Measurements from ENCODE around the gene RBFOX2. TPM values are rescaled to one million over a fixed set of nuclear protein-coding genes. Genes with fewer than 3 reads are reported as not detected.

The RBFOX2 gene
- total and polyA plus RNA-seq, 2 of the 8 experiments (the other 6 are each of a cell fraction or from before 2014, with no cell fraction given), result 121 to 122 TPM

DNA sequence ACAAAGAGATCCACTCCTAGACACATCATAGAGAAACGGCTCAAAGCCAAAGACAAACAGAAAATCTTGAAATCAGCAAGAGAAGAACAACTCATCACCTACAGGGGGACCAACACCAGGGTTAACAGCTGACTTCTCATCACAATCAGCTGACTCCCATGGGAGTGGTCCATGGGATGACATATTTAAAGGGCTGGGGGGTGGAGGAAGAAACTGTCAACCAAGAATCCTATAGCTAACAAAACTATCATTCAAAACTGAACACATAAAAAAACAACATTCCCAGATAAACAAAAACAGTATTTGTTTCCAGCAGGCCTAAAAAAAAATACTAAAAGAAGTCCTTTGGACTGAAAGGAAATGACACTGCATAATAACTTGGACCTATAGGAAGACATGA is 224.2 kb downstream of the RBFOX2 start:
- no peak overlapping the region for H2BK120ac ChIP-seq (replicated peaks; ENCODE audit: low read depth, low read length)
- H3K4me2 ChIP-seq (ENCODE audit: insufficient read depth in 1 of 2, low read depth in 2 of 2, low read length in 2 of 2), result no peak overlapping the region
- DNase-seq (ENCODE audit: low read depth in 1 of 2, low spot score in 2 of 2) (no peak), FAIRE-seq (no peak)
- no peak overlapping the region for H3K4me3 ChIP-seq (ENCODE audit: extremely low read depth in 1 of 4, insufficient read depth in 2 of 4, low read depth in 3 of 4, low read length in 4 of 4)
- H4K8ac ChIP-seq (ENCODE audit: extremely low read depth, insufficient read depth, low read length), result no peak overlapping the region
- no peak overlapping the region for H3K27ac ChIP-seq (ENCODE audit: low read depth, low read length)
- no peak overlapping the region for H3K18ac ChIP-seq (ENCODE audit: extremely low read depth, low read length)
- no peak overlapping the region for H4K5ac ChIP-seq (ENCODE audit: insufficient read length, low read depth, low read length)
- 84% methylated on average over 1 of the region's 1 CpG; no CpG with 5 or more reads in 1 of the 2 experiments for WGBS, 2 experiments (ENCODE audit: extremely low coverage in 1 of 2, insufficient coverage in 1 of 2, insufficient read length in 1 of 2, insufficient replicate concordance in 2 of 2, low coverage in 1 of 2, low lambda C conversion rate in 2 of 2, missing lambda C conversion rate in 1 of 2)
- no peaks in the 10 kb centered on the region for H3K23me2 ChIP-seq (ENCODE audit: low read depth, low read length)
- H3K4me1 ChIP-seq (replicated peaks in 1 of 4; ENCODE audit: control insufficient read depth in 3 of 4, insufficient read depth in 4 of 4, low read length in 3 of 4), result no peaks in the 10 kb centered on the region
- H2AK5ac ChIP-seq (ENCODE audit: low read depth, low read length), result no peak overlapping the region
- H3K36me3 ChIP-seq (ENCODE audit: control insufficient read depth in 2 of 4, insufficient read depth in 4 of 4, low read length in 3 of 4), result peaks cover 0 to 20% (median 8%) of the 10 kb centered on the region in 4 experiments; a peak in 6 of 8 replicates
- H4K20me1 ChIP-seq (replicated peaks in 1 of 2; ENCODE audit: control insufficient read depth in 1 of 2, insufficient read depth in 2 of 2, low read length in 2 of 2), result peaks cover 0 to 2% of the 10 kb centered on the region in 2 experiments
- no peak overlapping the region for H3K4ac ChIP-seq (replicated peaks; ENCODE audit: insufficient read length, low read depth, low read length)
- no peak overlapping the region for H2BK5ac ChIP-seq (ENCODE audit: low read depth, low read length)
- H3K14ac ChIP-seq (ENCODE audit: insufficient read length), result no peak overlapping the region
- POLR2A ChIA-PET (ENCODE audit: partially characterized antibody), result no interaction called here
- no peak overlapping the region for H4K91ac ChIP-seq (replicated peaks; ENCODE audit: insufficient read length, low read length)
- H3K79me1 ChIP-seq (ENCODE audit: low read depth, low read length), result peaks cover 3% of the 10 kb centered on the region; the same call in 1 of the 2 replicates
- no peak overlapping the region for H2AFZ ChIP-seq (ENCODE audit: low read length)
- CTCF ChIA-PET (ENCODE audit: partially characterized antibody), result interaction anchor here (1.1 to 1.5 kb wide), 2 partner anchors 11 to 50 kb away, joined by 3 read pairs; no protein-coding TSS in a partner anchor
- no peak overlapping the region for H3K56ac ChIP-seq (replicated peaks; ENCODE audit: insufficient read length, low read depth, low read length)
- H3K9ac ChIP-seq (replicated peaks in 1 of 4; ENCODE audit: extremely low read depth in 1 of 4, low read depth in 3 of 4, low read length in 3 of 4), result no peak overlapping the region
- H3K9me3 ChIP-seq (ENCODE audit: insufficient read depth in 2 of 2, low read depth in 1 of 2, low read length in 1 of 2), result no peaks in the 10 kb centered on the region
- H2BK15ac ChIP-seq (ENCODE audit: low read length), result no peak overlapping the region
- no peaks in the 10 kb centered on the region for H3K27me3 ChIP-seq (replicated peaks in 1 of 4; ENCODE audit: control insufficient read depth in 3 of 4, extremely low read depth in 1 of 4, insufficient read depth in 3 of 4, low read length in 3 of 4)
- no peak overlapping the region for H2BK20ac ChIP-seq (ENCODE audit: low read length)
- H3K23ac ChIP-seq (ENCODE audit: insufficient read length), result no peak overlapping the region
- peaks cover 7 to 26% of the 10 kb centered on the region in 2 experiments; a peak in 3 of 4 replicates for H3K79me2 ChIP-seq (ENCODE audit: control insufficient read depth in 1 of 2, insufficient read depth in 2 of 2, low read length in 2 of 2)
- H2BK12ac ChIP-seq (ENCODE audit: low read depth, low read length), result no peak overlapping the region
- no peak for TF ChIP-seq NRF1 (IDR thresholded peaks at IDR 0.05; ENCODE audit: low read depth, low read length)
- no peak for TF ChIP-seq YY1 (IDR thresholded peaks at IDR 0.05; ENCODE audit: low read depth, low read length)
- TF ChIP-seq E2F6 (IDR thresholded peaks at IDR 0.05), result no peak
- TF ChIP-seq POLR2A (IDR thresholded peaks at IDR 0.05; ENCODE audit: control extremely low read depth in 1 of 2, low read depth in 2 of 2, low read length in 2 of 2), result no peak
- TF ChIP-seq SIRT6 (IDR thresholded peaks at IDR 0.05; ENCODE audit: low read length), result no peak
- no peak for TF ChIP-seq SRF (IDR thresholded peaks at IDR 0.05; ENCODE audit: low read depth, low read length)
- TF ChIP-seq ATF2 (IDR thresholded peaks at IDR 0.05; ENCODE audit: low read length), result no peak
- no peak for TF ChIP-seq TEAD4 (IDR thresholded peaks at IDR 0.05; ENCODE audit: low read depth, low read length)
- TF ChIP-seq SP1 (IDR thresholded peaks at IDR 0.05; ENCODE audit: low read depth, low read length), result no peak
- TF ChIP-seq CTCF (IDR thresholded peaks at IDR 0.05; ENCODE audit: control extremely low read depth in 1 of 3, insufficient read depth in 1 of 3, low read depth in 1 of 3, low read length in 3 of 3), result no peak

Measured in H1 (cell line).